22Rv1 (cell line): Measurements from ENCODE around the gene SLC43A2.
A peak's percentile ranks its signal among the peaks of the same experiment; 100 is the strongest.

Experiments
- H3K27ac ChIP-seq: fragments of 450-650 bp; 2 replicates; pipeline ENCODE4 v1.5.1; 2017
- CTCF ChIP-seq: fragments of 450-650 bp; IDR thresholded peaks from 2 replicates; pipeline ENCODE4 v1.5.1; 2017; ENCODE audit warnings: mild to moderate bottlenecking
- ZFX ChIP-seq: fragments of 450-650 bp; IDR thresholded peaks from 2 replicates; pipeline ENCODE4 v1.6.1; 2017; ENCODE audit warnings: antibody characterized with exemption, borderline replicate concordance

Gene SLC43A2

DNA sequence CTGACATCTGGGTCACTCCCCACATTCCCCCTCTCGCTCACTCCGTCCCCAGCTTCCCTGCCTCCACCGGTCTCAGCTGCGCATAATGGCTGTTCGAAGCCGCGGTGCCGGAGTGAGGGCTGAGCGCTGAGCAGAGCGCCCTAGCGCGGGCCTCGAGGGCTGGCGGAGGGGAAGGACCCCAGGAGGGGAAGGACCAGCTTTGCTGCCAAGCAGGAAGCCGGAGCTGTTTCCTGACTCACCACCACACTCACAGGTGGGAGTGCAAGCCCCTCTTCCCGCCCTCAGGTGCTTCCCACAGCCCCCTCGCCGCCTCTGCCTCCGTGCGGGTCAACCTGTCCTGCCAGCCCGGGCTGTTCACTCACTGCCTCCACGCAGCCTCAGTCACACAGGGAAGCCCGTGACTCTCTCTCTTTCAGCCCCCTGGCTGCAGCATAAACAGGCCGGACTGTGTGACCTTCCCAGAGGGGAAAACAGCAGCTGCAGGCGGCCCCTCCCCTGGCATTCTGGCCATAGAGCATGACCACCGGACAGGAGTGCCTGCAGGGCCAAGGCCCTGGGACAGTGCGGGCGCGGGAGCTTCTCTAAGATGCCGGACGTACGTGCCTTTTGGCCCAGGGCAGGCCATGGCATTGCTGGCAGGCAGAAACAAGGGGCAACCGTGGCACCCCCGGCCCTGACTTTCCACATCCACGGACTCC is 23.7 kb downstream of the SLC43A2 start:
- TF ChIP-seq CTCF (no peak), ZFX (no peak)
- H3K27ac ChIP-seq: no peak overlapping the region

- TF ChIP-seq ZFX (no peak), CTCF (no peak)
- no peak overlapping the region for H3K27ac ChIP-seq
These were observed 27.1 kb downstream of the SLC43A2 start for GRCh38 chr17:1601571-1601970.

GRCh38 chr17:1598399-1599095 is 30.1 kb downstream of the SLC43A2 start:
- H3K27ac ChIP-seq: peak overlapping the region; percentile 81
- TF ChIP-seq ZFX (no peak), CTCF (no peak)

- peak overlapping the region; percentile 81 for H3K27ac ChIP-seq
- no peak for TF ChIP-seq ZFX
These were observed 30.7 kb downstream of the SLC43A2 start for GRCh38 chr17:1597861-1598342.

- TF ChIP-seq ZFX (no peak), CTCF (no peak)
- H3K27ac ChIP-seq: no peak overlapping the region
These were observed 35.1 kb downstream of the SLC43A2 start for GRCh38 chr17:1593630-1593931.

GRCh38 chr17:1592751-1593629 is 35.6 kb downstream of the SLC43A2 start:
- no peak for TF ChIP-seq CTCF
- H3K27ac ChIP-seq: no peak overlapping the region

DNA sequence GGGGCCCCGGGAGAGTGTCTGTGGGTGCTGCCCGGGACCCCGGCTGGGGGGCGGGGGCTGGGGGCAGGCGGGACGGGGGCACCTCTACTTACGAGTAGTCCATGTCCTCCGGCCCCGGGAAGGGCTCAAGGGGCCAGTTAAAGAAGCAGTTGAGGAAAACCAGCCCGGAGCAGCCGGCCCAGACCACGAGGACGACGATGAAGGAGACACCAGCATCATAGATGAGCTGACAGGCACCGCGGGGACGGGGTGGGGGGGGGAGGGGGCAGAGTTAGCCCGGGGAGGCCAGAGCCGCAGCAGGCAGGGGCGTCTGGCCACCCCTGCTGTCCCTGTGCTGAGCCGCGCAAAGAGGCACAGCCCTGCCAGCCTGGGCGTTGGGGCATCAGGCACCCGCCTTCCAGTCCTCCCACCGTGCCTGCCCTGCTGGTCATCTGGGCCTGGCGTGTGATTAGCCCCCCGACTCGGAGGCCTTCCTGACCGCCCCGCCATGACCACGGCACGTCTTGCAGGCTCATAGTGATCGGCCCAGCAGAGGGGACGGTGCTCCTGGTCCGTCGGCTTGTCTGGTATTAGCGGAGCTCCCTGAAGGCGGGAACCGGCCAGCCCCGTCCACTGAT is 37.1 kb downstream of the SLC43A2 start:
- no peak for TF ChIP-seq CTCF
- no peak for TF ChIP-seq ZFX

More for the DNA sequence above, 37.1 kb downstream of the SLC43A2 start:
- no peak overlapping the region for H3K27ac ChIP-seq
